NT2/D1 (cell line): ENCODE results near the gene ACSF3.

Experiments
- DNase-seq: peaks from one replicate; pipeline ENCODE4 v3.0.0-alpha.2; 2011; ENCODE audit warnings: low read depth, low spot score
- H3K27me3 ChIP-seq: 2 replicates; pipeline ENCODE4 v1.6.0; 2011; ENCODE audit warnings: mild to moderate bottlenecking; ENCODE audit not compliant: insufficient read length, insufficient read depth
- H3K36me3 ChIP-seq: 2 replicates; pipeline ENCODE4 v1.6.1; 2011; ENCODE audit warnings: mild to moderate bottlenecking, low read length, mixed read lengths; ENCODE audit not compliant: insufficient read depth, insufficient read length
- H3K4me1 ChIP-seq: 2 replicates; pipeline ENCODE4 v1.5.1; 2011; ENCODE audit not compliant: insufficient read depth, insufficient read length
- H3K4me3 ChIP-seq: 2 replicates; pipeline ENCODE4 v1.5.1; 2011; ENCODE audit warnings: low read depth; ENCODE audit not compliant: insufficient read length
- H3K9ac ChIP-seq: 2 replicates; pipeline ENCODE4 v1.6.0; 2011; ENCODE audit warnings: low read depth; ENCODE audit not compliant: insufficient read length
- H3K9me3 ChIP-seq: 2 replicates; pipeline ENCODE4 v1.5.1; 2011; ENCODE audit warnings: mild to moderate bottlenecking, low read length; ENCODE audit not compliant: insufficient read depth
- SUZ12 ChIP-seq: IDR thresholded peaks from 2 replicates; pipeline ENCODE4 v1.6.1; 2011; ENCODE audit not compliant: insufficient read length, insufficient read depth; ENCODE audit errors: extremely low read depth
- YY1 ChIP-seq: IDR thresholded peaks from 2 replicates; pipeline ENCODE4 v1.6.1; 2011; ENCODE audit not compliant: insufficient read length, insufficient read depth
- ZNF274 ChIP-seq: IDR thresholded peaks from 2 replicates; pipeline ENCODE4 v1.6.1; 2011; ENCODE audit warnings: mild to moderate bottlenecking, low read depth, low read length

ACSF3 gene

GRCh38 chr16:89176147-89176690, 82.6 kb downstream of the ACSF3 start:
- no peaks in the 10 kb centered on the region for H3K9me3 ChIP-seq

GRCh38 chr16:89176717-89177116, 83.1 kb downstream of the ACSF3 start:
- Histone ChIP-seq H3K27me3 (peaks cover 11% of the 10 kb centered on the region), H3K9ac (no peak overlapping the region), H3K4me1 (peaks cover 41% of the 10 kb centered on the region), H3K36me3 (no peaks in the 10 kb centered on the region), H3K9me3 (no peaks in the 10 kb centered on the region), H3K4me3 (no peak overlapping the region)
- no peak for TF ChIP-seq SUZ12
- DNase-seq: no peak

More at GRCh38 chr16:89176147-89176690, 82.6 kb downstream of the ACSF3 start:
- peaks cover 42% of the 10 kb centered on the region for H3K4me1 ChIP-seq
- H3K4me3 ChIP-seq: no peak overlapping the region
- TF ChIP-seq ZNF274 (no peak), SUZ12 (no peak), YY1 (no peak)
- peak overlapping the region; percentile 21 for H3K9ac ChIP-seq
- DNase-seq: no peak
- H3K36me3 ChIP-seq: no peaks in the 10 kb centered on the region
- peaks cover 12% of the 10 kb centered on the region for H3K27me3 ChIP-seq

GRCh38 chr16:89177501-89177900, 83.8 kb downstream of the ACSF3 start:
- Histone ChIP-seq H3K27me3 (peaks cover 3% of the 10 kb centered on the region), H3K9me3 (no peaks in the 10 kb centered on the region), H3K36me3 (no peaks in the 10 kb centered on the region), H3K4me1 (peaks cover 33% of the 10 kb centered on the region), H3K4me3 (no peak overlapping the region), H3K9ac (no peak overlapping the region)
- no peak for DNase-seq
- TF ChIP-seq YY1 (no peak), SUZ12 (no peak), ZNF274 (no peak)

- no peak for TF ChIP-seq ZNF274
- TF ChIP-seq YY1: no peak
- TF ChIP-seq SUZ12: no peak
- Histone ChIP-seq H3K27me3 (no peaks in the 10 kb centered on the region), H3K9me3 (no peaks in the 10 kb centered on the region), H3K4me1 (peaks cover 26% of the 10 kb centered on the region), H3K9ac (no peak overlapping the region), H3K36me3 (no peaks in the 10 kb centered on the region), H3K4me3 (no peak overlapping the region)
- no peak for DNase-seq
Observed at GRCh38 chr16:89178453-89179147, 84.9 kb downstream of the ACSF3 start.

GRCh38 chr16:89179148-89179484, 85.5 kb downstream of the ACSF3 start:
- TF ChIP-seq ZNF274 (no peak), SUZ12 (no peak), YY1 (no peak)
- Histone ChIP-seq H3K9ac (no peak overlapping the region), H3K4me3 (no peak overlapping the region), H3K36me3 (no peaks in the 10 kb centered on the region), H3K4me1 (peaks cover 21% of the 10 kb centered on the region), H3K9me3 (no peaks in the 10 kb centered on the region), H3K27me3 (no peaks in the 10 kb centered on the region)
- DNase-seq: no peak

- Histone ChIP-seq H3K4me1 (peaks cover 18% of the 10 kb centered on the region), H3K9ac (no peak overlapping the region), H3K9me3 (no peaks in the 10 kb centered on the region), H3K36me3 (no peaks in the 10 kb centered on the region), H3K4me3 (no peak overlapping the region), H3K27me3 (no peaks in the 10 kb centered on the region)
- TF ChIP-seq SUZ12 (no peak), ZNF274 (no peak), YY1 (no peak)
- no peak for DNase-seq
Observed at GRCh38 chr16:89179656-89180315, 86.1 kb downstream of the ACSF3 start.

GRCh38 chr16:89183463-89183862, 89.8 kb downstream of the ACSF3 start:
- Histone ChIP-seq H3K4me1 (peaks cover 12% of the 10 kb centered on the region), H3K9ac (peak overlapping the region; percentile 5), H3K27me3 (no peaks in the 10 kb centered on the region), H3K4me3 (no peak overlapping the region), H3K36me3 (no peaks in the 10 kb centered on the region), H3K9me3 (no peaks in the 10 kb centered on the region)
- no peak for DNase-seq
- no peak for TF ChIP-seq SUZ12
- TF ChIP-seq YY1: no peak
- no peak for TF ChIP-seq ZNF274
